K562 (cell line): Measurements from ENCODE around the gene ZDHHC16.

Experiments used
- BHLHE40 ChIP-seq: IDR thresholded peaks from 2 replicates; pipeline ENCODE4 v1.6.1; 2011; ENCODE audit warnings: low read length, improper control_type of control experiment
- GATAD2A ChIP-seq: fragments of 450-650 bp; IDR thresholded peaks from 2 replicates; pipeline ENCODE4 v1.6.1; 2017
- JUND ChIP-seq, 2 experiments: IDR thresholded peaks; 2 replicates in 1 of 2; 3 replicates in 1 of 2; pipeline ENCODE4 v1.6.1; 2011; ENCODE audit warnings: borderline replicate concordance in 2 of 2, low read depth in 2 of 2, low read length in 2 of 2, improper control_type of control experiment in 1 of 2, missing biosample characterization in 1 of 2, missing genetic modification characterization in 1 of 2, missing genetic modification reagents in 1 of 2
- THRAP3 ChIP-seq: fragments of 450-650 bp; IDR thresholded peaks from 2 replicates; pipeline ENCODE4 v1.6.1; 2016; ENCODE audit warnings: mild to moderate bottlenecking, inconsistent platforms, borderline replicate concordance
- ZNF354B ChIP-seq: fragments of 250-450 bp; sonication (Bioruptor Pico); IDR thresholded peaks from 2 replicates; pipeline ENCODE4 v1.4.0; 2020
- TF ChIP-seq, protein P1 (sequence below), 3 experiments: IDR thresholded peaks in 2 of 3; conservative IDR thresholded peaks in 1 of 3; 2 replicates each; pipeline ENCODE4 v1.5.1; 2011 to 2012; ENCODE audit warnings: low read length in 3 of 3, mild to moderate bottlenecking in 3 of 3, control low read depth in 2 of 3, improper control_type of control experiment in 1 of 3, inconsistent platforms in 1 of 3, low read depth in 1 of 3, mixed read lengths in 1 of 3, moderate library complexity in 1 of 3; ENCODE audit not compliant: insufficient read depth in 2 of 3
- TF ChIP-seq, protein P2 (sequence below): fragments of 250-450 bp; sonication (Bioruptor Pico); IDR thresholded peaks from 2 replicates; pipeline ENCODE4 v1.4.0; 2020; ENCODE audit warnings: mild to moderate bottlenecking, moderate library complexity
- TF ChIP-seq, protein P3 (sequence below): fragments of 250-450 bp; sonication (Bioruptor Pico); IDR thresholded peaks from 2 replicates; pipeline ENCODE4 v1.4.0; 2020

DNA sequence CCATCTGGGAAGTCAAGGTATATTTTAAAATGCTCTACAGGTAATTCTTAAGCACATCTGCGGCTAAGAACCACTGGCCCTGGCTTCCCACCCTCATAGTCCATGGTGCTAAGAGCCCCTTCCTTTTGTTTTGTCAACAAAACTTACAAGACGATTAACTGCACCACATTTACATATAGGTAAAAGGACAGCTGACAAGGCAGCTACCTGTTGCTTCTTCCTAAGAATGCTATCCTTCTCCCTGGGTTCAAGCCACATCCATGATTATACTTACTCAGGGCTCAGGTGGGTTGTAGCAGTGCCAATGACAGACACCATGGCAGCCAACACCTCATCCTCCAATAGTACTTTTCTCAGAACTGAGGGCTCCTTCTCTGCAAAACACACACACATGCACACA is 16.3 kb downstream of the ZDHHC16 start:
- TF ChIP-seq, protein P1, sequence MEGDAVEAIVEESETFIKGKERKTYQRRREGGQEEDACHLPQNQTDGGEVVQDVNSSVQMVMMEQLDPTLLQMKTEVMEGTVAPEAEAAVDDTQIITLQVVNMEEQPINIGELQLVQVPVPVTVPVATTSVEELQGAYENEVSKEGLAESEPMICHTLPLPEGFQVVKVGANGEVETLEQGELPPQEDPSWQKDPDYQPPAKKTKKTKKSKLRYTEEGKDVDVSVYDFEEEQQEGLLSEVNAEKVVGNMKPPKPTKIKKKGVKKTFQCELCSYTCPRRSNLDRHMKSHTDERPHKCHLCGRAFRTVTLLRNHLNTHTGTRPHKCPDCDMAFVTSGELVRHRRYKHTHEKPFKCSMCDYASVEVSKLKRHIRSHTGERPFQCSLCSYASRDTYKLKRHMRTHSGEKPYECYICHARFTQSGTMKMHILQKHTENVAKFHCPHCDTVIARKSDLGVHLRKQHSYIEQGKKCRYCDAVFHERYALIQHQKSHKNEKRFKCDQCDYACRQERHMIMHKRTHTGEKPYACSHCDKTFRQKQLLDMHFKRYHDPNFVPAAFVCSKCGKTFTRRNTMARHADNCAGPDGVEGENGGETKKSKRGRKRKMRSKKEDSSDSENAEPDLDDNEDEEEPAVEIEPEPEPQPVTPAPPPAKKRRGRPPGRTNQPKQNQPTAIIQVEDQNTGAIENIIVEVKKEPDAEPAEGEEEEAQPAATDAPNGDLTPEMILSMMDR (IDR thresholded peaks at IDR 0.05 in 2 of 3, conservative IDR thresholded peaks at IDR 0.05 in 1 of 3; ENCODE audit: insufficient read depth in 2 of 3, low read depth in 1 of 3, low read length in 3 of 3) = no peak
- TF ChIP-seq, protein P2, sequence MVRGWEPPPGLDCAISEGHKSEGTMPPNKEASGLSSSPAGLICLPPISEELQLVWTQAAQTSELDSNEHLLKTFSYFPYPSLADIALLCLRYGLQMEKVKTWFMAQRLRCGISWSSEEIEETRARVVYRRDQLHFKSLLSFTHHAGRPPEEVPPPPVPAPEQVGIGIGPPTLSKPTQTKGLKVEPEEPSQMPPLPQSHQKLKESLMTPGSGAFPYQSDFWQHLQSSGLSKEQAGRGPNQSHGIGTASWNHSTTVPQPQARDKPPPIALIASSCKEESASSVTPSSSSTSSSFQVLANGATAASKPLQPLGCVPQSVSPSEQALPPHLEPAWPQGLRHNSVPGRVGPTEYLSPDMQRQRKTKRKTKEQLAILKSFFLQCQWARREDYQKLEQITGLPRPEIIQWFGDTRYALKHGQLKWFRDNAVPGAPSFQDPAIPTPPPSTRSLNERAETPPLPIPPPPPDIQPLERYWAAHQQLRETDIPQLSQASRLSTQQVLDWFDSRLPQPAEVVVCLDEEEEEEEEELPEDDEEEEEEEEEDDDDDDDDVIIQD (CRISPR knock-in tag) = no peak
- TF ChIP-seq GATAD2A (no peak), JUND (IDR thresholded peaks at IDR 0.05; ENCODE audit: borderline replicate concordance, low read depth, low read length) (no peak), JUND (tag; IDR thresholded peaks at IDR 0.05; ENCODE audit: borderline replicate concordance, low read depth, low read length) (no peak), THRAP3 (no peak), BHLHE40 (no peak), ZNF354B (CRISPR knock-in tag) (no peak)
- TF ChIP-seq, protein P3, sequence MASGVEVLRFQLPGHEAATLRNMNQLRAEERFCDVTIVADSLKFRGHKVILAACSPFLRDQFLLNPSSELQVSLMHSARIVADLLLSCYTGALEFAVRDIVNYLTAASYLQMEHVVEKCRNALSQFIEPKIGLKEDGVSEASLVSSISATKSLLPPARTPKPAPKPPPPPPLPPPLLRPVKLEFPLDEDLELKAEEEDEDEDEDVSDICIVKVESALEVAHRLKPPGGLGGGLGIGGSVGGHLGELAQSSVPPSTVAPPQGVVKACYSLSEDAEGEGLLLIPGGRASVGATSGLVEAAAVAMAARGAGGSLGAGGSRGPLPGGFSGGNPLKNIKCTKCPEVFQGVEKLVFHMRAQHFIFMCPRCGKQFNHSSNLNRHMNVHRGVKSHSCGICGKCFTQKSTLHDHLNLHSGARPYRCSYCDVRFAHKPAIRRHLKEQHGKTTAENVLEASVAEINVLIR (CRISPR knock-in tag) = no peak
